CD4-positive, alpha-beta T cell (primary cell): ENCODE results near the gene ZNF415. TPM values are rescaled to one million over a fixed set of nuclear protein-coding genes. Genes with fewer than 3 reads are reported as not detected.
A peak's percentile ranks its signal among the peaks of the same experiment; 100 is the strongest.

Source experiments
- ATAC-seq: fragments of 200-7000 bp; cut with Tn5 transposase; one replicate; pipeline ENCODE4 v1.10.0; 2022; ENCODE audit warnings: mild to moderate bottlenecking; ENCODE audit not compliant: poor library complexity
- CTCF ChIA-PET: fragments of 350-600 bp; sonication (Branson Sonifier 250); formaldehyde crosslinking; loops from one replicate; lab custom pipeline; 2021; ENCODE audit warnings: antibody characterized with exemption, inconsistent platforms; lab: Charles Lee
- POLR2A ChIA-PET: fragments of 350-600 bp; sonication (Branson Sonifier 250); formaldehyde crosslinking; loops from one replicate; lab custom pipeline; 2021; ENCODE audit warnings: antibody characterized with exemption, inconsistent platforms; lab: Charles Lee
- DNase-seq, 14 experiments: peaks; one replicate each; pipeline ENCODE4 v3.0.0-alpha.2; 2013 to 2020; ENCODE audit warnings: mixed read lengths in 2 of 14
- H3K27ac ChIP-seq, 2 donors: one replicate each; pipeline versions ENCODE4 v1.5.1 to v1.7.0; 2013; ENCODE audit warnings: low read length in 2 of 2, low read depth in 1 of 2, mild to moderate bottlenecking in 1 of 2
- H3K27me3 ChIP-seq, 2 experiments: 1 replicate in 1 of 2; 2 replicates in 1 of 2; pipeline versions ENCODE4 v1.6.1 to v1.7.0; 2013; ENCODE audit warnings: low read length in 2 of 2, control low read depth in 1 of 2, mild to moderate bottlenecking in 1 of 2, moderate library complexity in 1 of 2; ENCODE audit not compliant: insufficient read depth in 2 of 2, control insufficient read depth in 1 of 2
- H3K36me3 ChIP-seq: one replicate; pipeline ENCODE4 v1.6.1; 2013; ENCODE audit warnings: low read length, control low read depth; ENCODE audit not compliant: insufficient read depth
- H3K4me1 ChIP-seq: one replicate; pipeline ENCODE4 v1.6.1; 2013; ENCODE audit warnings: low read length, control low read depth; ENCODE audit not compliant: insufficient read depth
- H3K4me3 ChIP-seq: one replicate; pipeline ENCODE4 v1.5.1; 2013; ENCODE audit warnings: mild to moderate bottlenecking, low read length, moderate library complexity
- H3K9me3 ChIP-seq, 2 experiments: 1 replicate in 1 of 2; 2 replicates in 1 of 2; pipeline versions ENCODE4 v1.6.1 to v1.7.0; 2013; ENCODE audit warnings: low read length in 2 of 2, mild to moderate bottlenecking in 2 of 2, control low read depth in 1 of 2, moderate library complexity in 1 of 2; ENCODE audit not compliant: control insufficient read depth in 1 of 2, insufficient read depth in 1 of 2
- H3K27ac Mint-ChIP-seq: one replicate; pipeline ENCODE4 v1.8.0; 2020; ENCODE audit warnings: mixed read lengths
- H3K27me3 Mint-ChIP-seq: one replicate; pipeline ENCODE4 v1.8.0; 2021; ENCODE audit warnings: mixed read lengths
- H3K36me3 Mint-ChIP-seq: one replicate; pipeline ENCODE4 v1.8.0; 2021; ENCODE audit warnings: low read depth, mixed read lengths
- H3K4me1 Mint-ChIP-seq: one replicate; pipeline ENCODE4 v1.8.0; 2021; ENCODE audit warnings: low read depth, mixed read lengths
- H3K4me3 Mint-ChIP-seq: one replicate; pipeline ENCODE4 v1.8.0; 2020; ENCODE audit warnings: mild to moderate bottlenecking, mixed read lengths
- H3K9me3 Mint-ChIP-seq: one replicate; pipeline ENCODE4 v1.8.0; 2020; ENCODE audit warnings: mixed read lengths
- intact Hi-C, 2 experiments: fragments of 100-400 bp; cut with DNase I in 1 of 2; cut with micrococcal nuclease in 1 of 2; formaldehyde crosslinking; loops; one replicate each; pipeline versions ENCODE4 v1.15.1 to v1.9.0; 2023 to 2025; cut with DNase I, micrococcal nuclease
- total RNA-seq, 174 experiments: library from RNA in 2 of 174; stranded (reverse) in 2 of 174; gene quantifications; one replicate each; pipeline ENCODE4 v1.2.3 and lab custom pipeline; 2021 to 2026
- TF ChIP-seq, protein P1 (sequence below): fragments of 200-600 bp; IDR thresholded peaks from one replicate; pipeline ENCODE4 v1.8.0; 2022; ENCODE audit warnings: antibody characterized with exemption, mild to moderate bottlenecking

The ZNF415 gene
- total RNA-seq, 2 experiments from 2014 or later = 1.2 to 1.7 TPM

DNA sequence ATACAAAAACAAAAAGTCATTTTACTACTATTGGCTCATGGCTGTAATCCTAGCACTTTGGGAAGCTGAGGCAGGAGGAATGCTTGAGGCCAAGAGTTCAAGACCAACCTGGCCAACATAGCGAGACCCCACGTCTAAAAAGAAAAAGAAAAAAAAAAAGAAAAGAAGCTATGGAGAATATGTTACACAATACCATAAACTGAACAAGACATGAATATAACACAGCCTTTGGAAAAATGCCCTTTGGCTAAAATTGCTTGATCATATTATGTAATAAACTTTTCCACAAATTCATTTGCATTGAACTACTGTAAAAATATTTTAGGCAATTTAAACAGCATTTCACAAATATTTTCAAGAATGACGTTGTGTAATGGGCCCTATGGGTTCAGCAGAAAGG is 3.7 kb upstream of the ZNF415 start:
- H3K27me3 ChIP-seq = peaks cover 0 to 6% of the 10 kb centered on the region in 2 experiments
- H3K9me3 Mint-ChIP-seq = peaks cover 15% of the 10 kb centered on the region
- CTCF ChIA-PET = no interaction called here
- no peak overlapping the region for H3K4me3 Mint-ChIP-seq
- POLR2A ChIA-PET = no interaction called here
- no peak overlapping the region for H3K4me3 ChIP-seq
- no peaks in the 10 kb centered on the region for H3K27me3 Mint-ChIP-seq
- H3K36me3 ChIP-seq = peaks cover under 1% of the 10 kb centered on the region
- H3K9me3 ChIP-seq = peaks cover 49 to 86% of the 10 kb centered on the region in 2 experiments
- no peak overlapping the region for H3K27ac ChIP-seq
- DNase-seq = no peak
- no peak for ATAC-seq
- peaks cover 14% of the 10 kb centered on the region for H3K4me1 ChIP-seq
- TF ChIP-seq, protein P1, sequence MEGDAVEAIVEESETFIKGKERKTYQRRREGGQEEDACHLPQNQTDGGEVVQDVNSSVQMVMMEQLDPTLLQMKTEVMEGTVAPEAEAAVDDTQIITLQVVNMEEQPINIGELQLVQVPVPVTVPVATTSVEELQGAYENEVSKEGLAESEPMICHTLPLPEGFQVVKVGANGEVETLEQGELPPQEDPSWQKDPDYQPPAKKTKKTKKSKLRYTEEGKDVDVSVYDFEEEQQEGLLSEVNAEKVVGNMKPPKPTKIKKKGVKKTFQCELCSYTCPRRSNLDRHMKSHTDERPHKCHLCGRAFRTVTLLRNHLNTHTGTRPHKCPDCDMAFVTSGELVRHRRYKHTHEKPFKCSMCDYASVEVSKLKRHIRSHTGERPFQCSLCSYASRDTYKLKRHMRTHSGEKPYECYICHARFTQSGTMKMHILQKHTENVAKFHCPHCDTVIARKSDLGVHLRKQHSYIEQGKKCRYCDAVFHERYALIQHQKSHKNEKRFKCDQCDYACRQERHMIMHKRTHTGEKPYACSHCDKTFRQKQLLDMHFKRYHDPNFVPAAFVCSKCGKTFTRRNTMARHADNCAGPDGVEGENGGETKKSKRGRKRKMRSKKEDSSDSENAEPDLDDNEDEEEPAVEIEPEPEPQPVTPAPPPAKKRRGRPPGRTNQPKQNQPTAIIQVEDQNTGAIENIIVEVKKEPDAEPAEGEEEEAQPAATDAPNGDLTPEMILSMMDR = no peak
- peaks cover 60% of the 10 kb centered on the region for H3K36me3 Mint-ChIP-seq
- peaks cover 15% of the 10 kb centered on the region for H3K4me1 Mint-ChIP-seq
- intact Hi-C loops = no loop called here
- no peak overlapping the region for H3K27ac Mint-ChIP-seq

DNA sequence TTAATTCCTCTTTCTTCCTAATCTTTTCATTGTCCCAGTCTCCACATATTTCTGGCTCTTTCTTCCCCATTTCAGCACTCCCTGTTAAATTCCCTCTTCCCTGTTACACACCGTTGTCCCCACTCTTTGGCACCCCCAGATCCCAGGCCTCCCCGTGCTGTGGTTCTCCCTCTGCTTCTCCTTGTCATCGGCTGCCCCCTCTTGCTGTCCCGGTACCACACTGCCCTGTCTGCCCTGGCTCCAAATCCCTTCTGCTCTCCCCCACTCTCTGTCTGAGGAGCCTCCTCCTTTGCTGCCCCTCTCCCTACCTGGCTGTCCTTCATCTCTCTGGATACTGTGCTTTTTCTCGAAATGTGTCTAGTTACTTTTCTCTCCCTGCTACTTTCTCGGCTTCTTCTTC is 983 bp downstream of the ZNF415 start:
- no peak for DNase-seq
- H3K36me3 Mint-ChIP-seq = peaks cover 61% of the 10 kb centered on the region
- intact Hi-C loops = loop anchor here in 1 of 2 experiments (2.0 kb wide), 1 partner anchor 29 kb away; the partner anchor contains the start of gene ZNF160
- peak overlapping the region; percentile 88 for H3K4me3 Mint-ChIP-seq
- Histone ChIP-seq H3K9me3 (peaks cover 39 to 44% of the 10 kb centered on the region in 2 experiments), H3K36me3 (no peaks in the 10 kb centered on the region), H3K4me3 (peak overlapping the region; percentile 54), H3K27ac (no peak overlapping the region), H3K4me1 (peaks cover 14% of the 10 kb centered on the region), H3K27me3 (peaks cover 0 to 8% of the 10 kb centered on the region in 2 experiments)
- peaks cover 25% of the 10 kb centered on the region for H3K4me1 Mint-ChIP-seq
- ATAC-seq = no peak
- peak overlapping the region; percentile 1 for H3K27ac Mint-ChIP-seq
- peaks cover 12% of the 10 kb centered on the region for H3K9me3 Mint-ChIP-seq
- TF ChIP-seq, protein P1 = no peak
- POLR2A ChIA-PET = interaction anchor here (0.9 kb wide), 1 partner anchor 26 kb away, joined by 3 read pairs; no protein-coding TSS in a partner anchor
- no peaks in the 10 kb centered on the region for H3K27me3 Mint-ChIP-seq
- CTCF ChIA-PET = no interaction called here

DNA sequence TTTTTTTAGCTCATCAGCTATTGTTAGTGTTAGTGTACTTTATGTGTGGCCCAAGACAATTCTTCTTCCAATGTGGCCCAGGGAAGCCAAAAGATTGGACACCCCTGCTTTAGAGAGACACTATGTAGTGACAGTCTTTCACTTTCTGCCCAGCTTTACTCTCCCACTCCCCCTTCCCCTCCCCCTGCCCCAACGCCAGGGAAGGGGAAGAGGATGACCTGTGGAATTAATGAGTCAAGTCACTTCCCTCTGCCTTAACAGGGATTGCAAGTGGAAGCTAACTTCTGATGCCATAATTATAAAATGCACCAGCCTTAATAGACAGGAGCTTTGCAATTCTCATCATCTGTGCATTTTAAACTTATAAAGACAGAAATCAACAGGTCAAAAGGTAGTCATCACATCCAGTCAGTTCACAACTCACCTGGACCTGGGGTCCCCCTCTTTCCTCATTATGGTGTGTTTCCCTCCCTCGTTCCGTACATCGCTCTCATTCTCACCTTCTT is 1.6 kb downstream of the ZNF415 start:
- Histone ChIP-seq H3K36me3 (no peaks in the 10 kb centered on the region), H3K4me1 (peaks cover 14% of the 10 kb centered on the region), H3K9me3 (peaks cover 33 to 43% of the 10 kb centered on the region in 2 experiments), H3K4me3 (no peak overlapping the region), H3K27ac (no peak overlapping the region), H3K27me3 (peaks cover 0 to 8% of the 10 kb centered on the region in 2 experiments)
- ATAC-seq = no peak
- Mint-ChIP-seq H3K36me3 (peaks cover 60% of the 10 kb centered on the region), H3K27me3 (no peaks in the 10 kb centered on the region), H3K9me3 (peaks cover 11% of the 10 kb centered on the region), H3K27ac (peak overlapping the region; percentile 1), H3K4me3 (peak overlapping the region; percentile 88), H3K4me1 (peaks cover 25% of the 10 kb centered on the region)
- POLR2A ChIA-PET = interaction anchor here (0.9 kb wide), 1 partner anchor 26 kb away, joined by 3 read pairs; no protein-coding TSS in a partner anchor
- CTCF ChIA-PET = no interaction called here
- DNase-seq = no peak
- intact Hi-C loops = no loop called here
- TF ChIP-seq, protein P1 = no peak
